LNCAP (cell line): ENCODE results near the gene AMN1.

ENCODE experiments used
- CTCF ChIP-seq: fragments of 450-650 bp; IDR thresholded peaks from 2 replicates; pipeline ENCODE4 v1.5.1; 2017; ENCODE audit warnings: mild to moderate bottlenecking

AMN1 gene

GRCh38 chr12:31759632-31760459, 31.0 kb upstream of the AMN1 start:
- TF ChIP-seq CTCF, result no peak

- no peak for TF ChIP-seq CTCF
Observed at GRCh38 chr12:31756977-31757420, 28.2 kb upstream of the AMN1 start.

GRCh38 chr12:31752450-31752849, 23.6 kb upstream of the AMN1 start:
- no peak for TF ChIP-seq CTCF

GRCh38 chr12:31751085-31751484, 22.3 kb upstream of the AMN1 start:
- no peak for TF ChIP-seq CTCF

- no peak for TF ChIP-seq CTCF
Observed at GRCh38 chr12:31750747-31751039, 21.9 kb upstream of the AMN1 start.

- no peak for TF ChIP-seq CTCF
Observed at GRCh38 chr12:31749024-31749704, 20.3 kb upstream of the AMN1 start.

- TF ChIP-seq CTCF, result no peak
Observed at GRCh38 chr12:31745242-31745641, 16.4 kb upstream of the AMN1 start.
